PC-9 (cell line): Measurements from ENCODE around the gene KCNK15.

ENCODE experiments used
- EZH2 ChIP-seq: fragments of 200-600 bp; sonication (generic); IDR thresholded peaks from 2 replicates; pipeline ENCODE4 v1.8.0; 2017; ENCODE audit warnings: antibody characterized with exemption, low read depth
- TF ChIP-seq, protein P1 (sequence below): fragments of 200-600 bp; sonication (generic); conservative IDR thresholded peaks from 2 replicates; pipeline ENCODE4 v1.6.1; 2017; ENCODE audit warnings: mixed run types, antibody characterized with exemption, mild to moderate bottlenecking, moderate library complexity

DNA sequence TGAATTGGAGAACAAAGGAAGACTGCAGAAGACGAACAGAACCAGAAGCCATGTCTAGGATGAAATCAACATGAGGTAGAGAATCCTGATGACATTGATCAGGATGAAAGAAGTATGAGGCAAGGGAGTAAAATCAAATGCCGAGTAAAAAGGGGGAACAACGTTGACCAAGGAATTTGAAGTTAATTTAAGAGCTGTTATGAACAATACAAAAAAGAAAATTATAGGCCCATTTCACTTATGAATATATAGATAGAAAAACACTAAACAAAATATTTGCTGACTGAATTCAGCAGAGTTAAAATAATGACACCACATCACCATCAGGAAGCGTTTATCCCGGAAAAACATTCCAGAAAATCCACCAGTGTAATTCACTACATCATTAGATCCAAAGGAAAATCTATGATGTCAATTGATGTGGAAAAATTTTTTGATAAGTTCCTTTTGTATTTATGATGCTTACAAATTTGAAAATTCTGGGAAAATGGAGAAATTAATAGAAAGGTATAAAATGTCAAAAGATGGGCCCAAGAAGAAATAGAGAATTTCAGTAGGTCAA, 38.6 kb upstream of the KCNK15 start:
- TF ChIP-seq, protein P1, sequence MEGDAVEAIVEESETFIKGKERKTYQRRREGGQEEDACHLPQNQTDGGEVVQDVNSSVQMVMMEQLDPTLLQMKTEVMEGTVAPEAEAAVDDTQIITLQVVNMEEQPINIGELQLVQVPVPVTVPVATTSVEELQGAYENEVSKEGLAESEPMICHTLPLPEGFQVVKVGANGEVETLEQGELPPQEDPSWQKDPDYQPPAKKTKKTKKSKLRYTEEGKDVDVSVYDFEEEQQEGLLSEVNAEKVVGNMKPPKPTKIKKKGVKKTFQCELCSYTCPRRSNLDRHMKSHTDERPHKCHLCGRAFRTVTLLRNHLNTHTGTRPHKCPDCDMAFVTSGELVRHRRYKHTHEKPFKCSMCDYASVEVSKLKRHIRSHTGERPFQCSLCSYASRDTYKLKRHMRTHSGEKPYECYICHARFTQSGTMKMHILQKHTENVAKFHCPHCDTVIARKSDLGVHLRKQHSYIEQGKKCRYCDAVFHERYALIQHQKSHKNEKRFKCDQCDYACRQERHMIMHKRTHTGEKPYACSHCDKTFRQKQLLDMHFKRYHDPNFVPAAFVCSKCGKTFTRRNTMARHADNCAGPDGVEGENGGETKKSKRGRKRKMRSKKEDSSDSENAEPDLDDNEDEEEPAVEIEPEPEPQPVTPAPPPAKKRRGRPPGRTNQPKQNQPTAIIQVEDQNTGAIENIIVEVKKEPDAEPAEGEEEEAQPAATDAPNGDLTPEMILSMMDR: no peak
- no peak for TF ChIP-seq EZH2
